ENCODE measurements around the gene UBQLNL. TPM values are rescaled to one million over a fixed set of nuclear protein-coding genes. Genes with fewer than 3 reads are reported as not detected.

Gene UBQLNL
- polyA plus RNA-seq, 2 of the 4 experiments (the other 2 are of a cell fraction): 0.06 to 0.41 TPM

GRCh38 chr11:5473921-5474320, 42.6 kb downstream of the UBQLNL start:
- no peak overlapping the region for H3K4me2 ChIP-seq
- no peaks in the 10 kb centered on the region for H3K9me3 ChIP-seq
- H3K4me3 ChIP-seq: no peak overlapping the region
- TF ChIP-seq RNF2 (IDR thresholded peaks at IDR 0.05; ENCODE audit: borderline replicate concordance, low read depth): no peak
- no peak for TF ChIP-seq ZNF302 (CRISPR knock-in tag; IDR thresholded peaks at IDR 0.05)
- TF ChIP-seq MAFK (IDR thresholded peaks at IDR 0.05; ENCODE audit: partially characterized antibody): peak; percentile 43
- TF ChIP-seq ZC3H11A (IDR thresholded peaks at IDR 0.05): no peak
- ATAC-seq (no peak), FAIRE-seq (no peak), DNase-seq (ENCODE audit: low read depth in 1 of 2, low spot score in 1 of 2) (no peak)
- H3K27ac ChIP-seq: no peak overlapping the region
- H3K4me1 ChIP-seq: no peaks in the 10 kb centered on the region
- ChIA-PET CTCF (no interaction called here), POLR2A (no interaction called here)

- WGBS (ENCODE audit: missing lambda C conversion rate): 3% methylated on average over 2 of the region's 2 CpGs
- no peak for DNase-seq (ENCODE audit: low read depth in 1 of 2, low spot score in 1 of 2)
- H3K4me3 ChIP-seq: no peak overlapping the region
- ATAC-seq: no peak
- H3K9me3 ChIP-seq: no peaks in the 10 kb centered on the region
- FAIRE-seq: no peak
- ChIA-PET POLR2A (no interaction called here), CTCF (interaction anchor here (1.9 kb wide), 1 partner anchor 9 kb away, joined by 9 read pairs; no protein-coding TSS in a partner anchor)
- H3K4me2 ChIP-seq: no peak overlapping the region
- no peaks in the 10 kb centered on the region for H3K4me1 ChIP-seq
- H3K27ac ChIP-seq: no peak overlapping the region
- TF ChIP-seq FOSL2 (IDR thresholded peaks at IDR 0.05): no peak
- TF ChIP-seq FOSL2 (CRISPR knock-in tag; IDR thresholded peaks at IDR 0.05): no peak
- TF ChIP-seq TP53 (CRISPR knock-in tag; IDR thresholded peaks at IDR 0.05): no peak
- no peak for TF ChIP-seq MAZ (IDR thresholded peaks at IDR 0.05; ENCODE audit: borderline replicate concordance, low read depth, low read length)
- TF ChIP-seq POLR2AphosphoS2 (conservative IDR thresholded peaks at IDR 0.05; ENCODE audit: low read length): no peak
Observed at GRCh38 chr11:5467527-5467926, 49.0 kb downstream of the UBQLNL start.

Other genes with a start within 250 kb of the UBQLNL start
- 0.24 and 0.32 TPM in 2 replicates for gene HBE1, start 246.8 kb downstream of the UBQLNL start, polyA plus RNA-seq (2011; rRNA removed)
- gene HBE1, start 246.8 kb downstream of the UBQLNL start, polyA plus RNA-seq (2017; fragmentation: RNase III; extraction: RNeasy Plus Mini Kit Qiagen cat#74134 plus additional on column Dnase treatment): 0.10 TPM in 1 of 3 replicates, not detected in the others
- 0.11 TPM in 1 of 2 replicates, not detected in the other for gene OR51B4, start 214.8 kb downstream of the UBQLNL start, polyA plus RNA-seq (2011; rRNA removed)
- not detected in 3 replicates for gene OR51B4, start 214.8 kb downstream of the UBQLNL start, polyA plus RNA-seq (2017; fragmentation: RNase III; extraction: RNeasy Plus Mini Kit Qiagen cat#74134 plus additional on column Dnase treatment)
- not detected in 2 replicates for gene OR51B2, start 192.4 kb downstream of the UBQLNL start, polyA plus RNA-seq (2011; rRNA removed)
- not detected in 3 replicates for gene OR51B2, start 192.4 kb downstream of the UBQLNL start, polyA plus RNA-seq (2017; fragmentation: RNase III; extraction: RNeasy Plus Mini Kit Qiagen cat#74134 plus additional on column Dnase treatment)
- 0.09 and 0.19 TPM in 2 replicates for gene OR51B5, start 173.2 kb downstream of the UBQLNL start, polyA plus RNA-seq (2011; rRNA removed)
- gene OR51B5, start 173.2 kb downstream of the UBQLNL start, polyA plus RNA-seq (2017; fragmentation: RNase III; extraction: RNeasy Plus Mini Kit Qiagen cat#74134 plus additional on column Dnase treatment): 0.06 to 0.10 TPM in 2 of 3 replicates, not detected in the other
- gene OR51B6, start 165.2 kb downstream of the UBQLNL start, polyA plus RNA-seq (2011; rRNA removed): not detected in 2 replicates
- not detected in 3 replicates for gene OR51B6, start 165.2 kb downstream of the UBQLNL start, polyA plus RNA-seq (2017; fragmentation: RNase III; extraction: RNeasy Plus Mini Kit Qiagen cat#74134 plus additional on column Dnase treatment)
- not detected in 2 replicates for gene OR51M1, start 132.9 kb downstream of the UBQLNL start, polyA plus RNA-seq (2011; rRNA removed)
- gene OR51M1, start 132.9 kb downstream of the UBQLNL start, polyA plus RNA-seq (2017; fragmentation: RNase III; extraction: RNeasy Plus Mini Kit Qiagen cat#74134 plus additional on column Dnase treatment): not detected in 3 replicates
- gene OR51Q1, start 94.6 kb downstream of the UBQLNL start, polyA plus RNA-seq (2011; rRNA removed): not detected in 2 replicates
- gene OR51Q1, start 94.6 kb downstream of the UBQLNL start, polyA plus RNA-seq (2017; fragmentation: RNase III; extraction: RNeasy Plus Mini Kit Qiagen cat#74134 plus additional on column Dnase treatment): not detected in 3 replicates
- gene OR51I1, start 75.2 kb downstream of the UBQLNL start, polyA plus RNA-seq (2011; rRNA removed): not detected in 2 replicates
- not detected in 3 replicates for gene OR51I1, start 75.2 kb downstream of the UBQLNL start, polyA plus RNA-seq (2017; fragmentation: RNase III; extraction: RNeasy Plus Mini Kit Qiagen cat#74134 plus additional on column Dnase treatment)
- not detected in 2 replicates for gene OR51I2, start 67.4 kb downstream of the UBQLNL start, polyA plus RNA-seq (2011; rRNA removed)
- gene OR51I2, start 67.4 kb downstream of the UBQLNL start, polyA plus RNA-seq (2017; fragmentation: RNase III; extraction: RNeasy Plus Mini Kit Qiagen cat#74134 plus additional on column Dnase treatment): not detected in 3 replicates
- gene OR52D1, start 28.0 kb downstream of the UBQLNL start, polyA plus RNA-seq (2011; rRNA removed): not detected in 2 replicates
- not detected in 3 replicates for gene OR52D1, start 28.0 kb downstream of the UBQLNL start, polyA plus RNA-seq (2017; fragmentation: RNase III; extraction: RNeasy Plus Mini Kit Qiagen cat#74134 plus additional on column Dnase treatment)
- gene UBQLN3, start 6.7 kb downstream of the UBQLNL start, polyA plus RNA-seq (2011; rRNA removed): not detected in 2 replicates
- not detected in 3 replicates for gene UBQLN3, start 6.7 kb downstream of the UBQLNL start, polyA plus RNA-seq (2017; fragmentation: RNase III; extraction: RNeasy Plus Mini Kit Qiagen cat#74134 plus additional on column Dnase treatment)
- not detected in 2 replicates for gene OR52H1, start 31.8 kb upstream of the UBQLNL start, polyA plus RNA-seq (2011; rRNA removed)
- gene OR52H1, start 31.8 kb upstream of the UBQLNL start, polyA plus RNA-seq (2017; fragmentation: RNase III; extraction: RNeasy Plus Mini Kit Qiagen cat#74134 plus additional on column Dnase treatment): not detected in 3 replicates
- not detected in 2 replicates for gene OR52B6, start 64.2 kb upstream of the UBQLNL start, polyA plus RNA-seq (2011; rRNA removed)
- gene OR52B6, start 64.2 kb upstream of the UBQLNL start, polyA plus RNA-seq (2017; fragmentation: RNase III; extraction: RNeasy Plus Mini Kit Qiagen cat#74134 plus additional on column Dnase treatment): not detected in 3 replicates
- gene TRIM6, start 79.9 kb upstream of the UBQLNL start, polyA plus RNA-seq (2011; rRNA removed): 44.1 and 52.8 TPM in 2 replicates
- 22.6 to 27.5 TPM (median 22.9 TPM) in 3 replicates for gene TRIM6, start 79.9 kb upstream of the UBQLNL start, polyA plus RNA-seq (2017; fragmentation: RNase III; extraction: RNeasy Plus Mini Kit Qiagen cat#74134 plus additional on column Dnase treatment)
- 11.7 and 15.2 TPM in 2 replicates for gene TRIM34, start 108.3 kb upstream of the UBQLNL start, polyA plus RNA-seq (2011; rRNA removed)
- gene TRIM34, start 108.3 kb upstream of the UBQLNL start, polyA plus RNA-seq (2017; fragmentation: RNase III; extraction: RNeasy Plus Mini Kit Qiagen cat#74134 plus additional on column Dnase treatment): 6.1 to 8.1 TPM (median 6.8 TPM) in 3 replicates
- gene TRIM5, start 168.4 kb upstream of the UBQLNL start, polyA plus RNA-seq (2011; rRNA removed): 30.5 and 32.6 TPM in 2 replicates
- 19.6 to 22.8 TPM (median 21.9 TPM) in 3 replicates for gene TRIM5, start 168.4 kb upstream of the UBQLNL start, polyA plus RNA-seq (2017; fragmentation: RNase III; extraction: RNeasy Plus Mini Kit Qiagen cat#74134 plus additional on column Dnase treatment)
- 2.4 and 2.7 TPM in 2 replicates for gene TRIM22, start 173.1 kb upstream of the UBQLNL start, polyA plus RNA-seq (2011; rRNA removed)
- gene TRIM22, start 173.1 kb upstream of the UBQLNL start, polyA plus RNA-seq (2017; fragmentation: RNase III; extraction: RNeasy Plus Mini Kit Qiagen cat#74134 plus additional on column Dnase treatment): 1.2 to 1.5 TPM (median 1.4 TPM) in 3 replicates
- gene OR56B1, start 219.7 kb upstream of the UBQLNL start, polyA plus RNA-seq (2011; rRNA removed): not detected in 2 replicates
- not detected in 3 replicates for gene OR56B1, start 219.7 kb upstream of the UBQLNL start, polyA plus RNA-seq (2017; fragmentation: RNase III; extraction: RNeasy Plus Mini Kit Qiagen cat#74134 plus additional on column Dnase treatment)
- not detected in 2 replicates for gene OR52N4, start 237.5 kb upstream of the UBQLNL start, polyA plus RNA-seq (2011; rRNA removed)
- gene OR52N4, start 237.5 kb upstream of the UBQLNL start, polyA plus RNA-seq (2017; fragmentation: RNase III; extraction: RNeasy Plus Mini Kit Qiagen cat#74134 plus additional on column Dnase treatment): not detected in 3 replicates